Measurements from ENCODE around the gene SEPHS2.

DNA sequence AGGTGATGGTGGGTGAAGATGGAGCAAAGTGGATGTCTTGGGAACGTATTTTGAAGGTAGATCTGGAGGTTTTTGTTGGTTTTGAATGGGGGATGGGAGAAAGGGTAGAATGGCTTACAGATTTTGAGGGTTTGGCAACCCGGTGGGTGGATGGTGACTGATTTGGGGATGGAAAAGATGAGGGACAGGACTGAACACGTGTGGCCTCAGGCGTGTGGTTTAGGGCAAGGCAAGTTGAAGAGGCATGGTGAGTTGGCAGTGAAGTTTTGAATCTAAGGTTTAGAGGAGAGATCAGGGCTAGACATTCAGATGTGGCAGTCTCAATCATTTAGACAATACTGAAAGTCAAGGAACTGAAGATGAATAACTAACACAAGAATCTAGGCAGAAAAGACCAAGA is 10.8 kb downstream of the SEPHS2 start:
- TF ChIP-seq, protein P1, sequence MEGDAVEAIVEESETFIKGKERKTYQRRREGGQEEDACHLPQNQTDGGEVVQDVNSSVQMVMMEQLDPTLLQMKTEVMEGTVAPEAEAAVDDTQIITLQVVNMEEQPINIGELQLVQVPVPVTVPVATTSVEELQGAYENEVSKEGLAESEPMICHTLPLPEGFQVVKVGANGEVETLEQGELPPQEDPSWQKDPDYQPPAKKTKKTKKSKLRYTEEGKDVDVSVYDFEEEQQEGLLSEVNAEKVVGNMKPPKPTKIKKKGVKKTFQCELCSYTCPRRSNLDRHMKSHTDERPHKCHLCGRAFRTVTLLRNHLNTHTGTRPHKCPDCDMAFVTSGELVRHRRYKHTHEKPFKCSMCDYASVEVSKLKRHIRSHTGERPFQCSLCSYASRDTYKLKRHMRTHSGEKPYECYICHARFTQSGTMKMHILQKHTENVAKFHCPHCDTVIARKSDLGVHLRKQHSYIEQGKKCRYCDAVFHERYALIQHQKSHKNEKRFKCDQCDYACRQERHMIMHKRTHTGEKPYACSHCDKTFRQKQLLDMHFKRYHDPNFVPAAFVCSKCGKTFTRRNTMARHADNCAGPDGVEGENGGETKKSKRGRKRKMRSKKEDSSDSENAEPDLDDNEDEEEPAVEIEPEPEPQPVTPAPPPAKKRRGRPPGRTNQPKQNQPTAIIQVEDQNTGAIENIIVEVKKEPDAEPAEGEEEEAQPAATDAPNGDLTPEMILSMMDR (IDR thresholded peaks at IDR 0.05; ENCODE audit: insufficient read depth, low read length) = no peak
- TF ChIP-seq POLR2AphosphoS5 (IDR thresholded peaks at IDR 0.05; ENCODE audit: low read depth) = no peak

Data from HL-60 (cell line).